Bronchial epithelial cell (primary cell): ENCODE measurements around the gene WDR38. TPM values are rescaled to one million over a fixed set of nuclear protein-coding genes. Genes with fewer than 3 reads are reported as not detected.

Experiments used
- DNase-seq: peaks from one replicate; pipeline ENCODE4 v3.0.0-alpha.2; 2010; ENCODE audit warnings: low read depth
- FAIRE-seq: peaks from 2 replicates; lab custom pipeline; 2011; peaks lifted over from hg19 to GRCh38; lab: Jason Lieb, UNC
- H3K27me3 ChIP-seq: 2 replicates; pipeline ENCODE4 v1.5.1; 2011; ENCODE audit warnings: low read length; ENCODE audit not compliant: control insufficient read depth, insufficient read depth
- H3K36me3 ChIP-seq: 2 replicates; pipeline ENCODE4 v1.5.1; 2011; ENCODE audit warnings: low read length; ENCODE audit not compliant: control insufficient read depth, insufficient read depth
- H3K4me3 ChIP-seq: 2 replicates; pipeline ENCODE4 v1.5.1; 2011; ENCODE audit warnings: mild to moderate bottlenecking, low read depth, low read length, control low read depth
- CTCF ChIP-seq: IDR thresholded peaks from 2 replicates; pipeline ENCODE4 v1.5.1; 2011; ENCODE audit warnings: mild to moderate bottlenecking, moderate library complexity, low read length, control low read depth, inconsistent platforms; ENCODE audit not compliant: insufficient read depth, severe bottlenecking
- total RNA-seq: library from RNA; depleted of rRNA; stranded (reverse); fragments of >200 nt; gene quantifications from 2 replicates; pipeline ENCODE4 v1.2.1, GENCODE V29; 2014

WDR38 gene
- total RNA-seq, 1 donor from 2014 or later, result not detected

GRCh38 chr9:124854822-124855221, 1.6 kb downstream of the WDR38 start:
- no peak for FAIRE-seq
- H3K27me3 ChIP-seq, result no peaks in the 10 kb centered on the region
- peaks cover 24% of the 10 kb centered on the region for H3K36me3 ChIP-seq
- no peak overlapping the region for H3K4me3 ChIP-seq
- no peak for TF ChIP-seq CTCF
- DNase-seq, result no peak

GRCh38 chr9:124855566-124855943, 2.3 kb downstream of the WDR38 start:
- TF ChIP-seq CTCF, result no peak
- DNase-seq, result no peak
- Histone ChIP-seq H3K4me3 (no peak overlapping the region), H3K27me3 (no peaks in the 10 kb centered on the region), H3K36me3 (peaks cover 30% of the 10 kb centered on the region)
- FAIRE-seq, result no peak

- no peak for FAIRE-seq
- TF ChIP-seq CTCF, result peak; percentile 50
- Histone ChIP-seq H3K36me3 (peaks cover 34% of the 10 kb centered on the region), H3K27me3 (no peaks in the 10 kb centered on the region), H3K4me3 (no peak overlapping the region)
- no peak for DNase-seq
Measured at GRCh38 chr9:124855944-124856765, 2.9 kb downstream of the WDR38 start.

- Histone ChIP-seq H3K27me3 (no peaks in the 10 kb centered on the region), H3K4me3 (no peak overlapping the region), H3K36me3 (peaks cover 35% of the 10 kb centered on the region)
- DNase-seq (no peak), FAIRE-seq (no peak)
- TF ChIP-seq CTCF, result no peak
Measured at GRCh38 chr9:124857533-124858162, 4.4 kb downstream of the WDR38 start.

- peak; percentile 20 for TF ChIP-seq CTCF
- FAIRE-seq, result no peak
Measured at GRCh38 chr9:124858330-124859046, 5.2 kb downstream of the WDR38 start.

More at GRCh38 chr9:124858330-124859046, 5.2 kb downstream of the WDR38 start:
- H3K27me3 ChIP-seq, result no peaks in the 10 kb centered on the region
- no peak overlapping the region for H3K4me3 ChIP-seq
- peaks cover 35% of the 10 kb centered on the region for H3K36me3 ChIP-seq
- no peak for DNase-seq
